Measurements from ENCODE around the gene SPINK6. TPM values are rescaled to one million over a fixed set of nuclear protein-coding genes. Genes with fewer than 3 reads are reported as not detected.

Gene SPINK6
- total RNA-seq, 2 experiments from 2014 or later = not detected

GRCh38 chr5:148163345-148163744 lies 39.5 kb upstream of the SPINK6 start:
- no TSS peak for BruUV-seq (replicated peaks)
- POLR2A ChIA-PET = no interaction called here
- Histone ChIP-seq H3K9me2 (ENCODE audit: insufficient read depth, low read length) (no peaks in the 10 kb centered on the region), H3K9me3 (ENCODE audit: low read length) (no peaks in the 10 kb centered on the region), H3K79me2 (ENCODE audit: insufficient read depth, low read depth, low read length) (no peaks in the 10 kb centered on the region), H3K4me2 (ENCODE audit: low read length) (no peak overlapping the region), H3K4me1 (ENCODE audit: insufficient read depth, low read length, poor library complexity, severe bottlenecking) (no peaks in the 10 kb centered on the region), H4K20me1 (ENCODE audit: insufficient read depth, low read length) (no peaks in the 10 kb centered on the region), H3K27ac (ENCODE audit: low read depth, low read length, poor library complexity, severe bottlenecking) (no peak overlapping the region), H3K4me3 (ENCODE audit: low read depth, low read length, poor library complexity, severe bottlenecking) (no peak overlapping the region), H3K36me3 (ENCODE audit: insufficient read depth, low read length) (no peaks in the 10 kb centered on the region), H2AFZ (ENCODE audit: low read length) (no peak overlapping the region)
- no peak for TF ChIP-seq CTCF (conservative IDR thresholded peaks at IDR 0.05; ENCODE audit: low read length)
- CTCF ChIA-PET (ENCODE audit: unreplicated experiment) = no interaction called here
- intact Hi-C loops (cut with micrococcal nuclease; ENCODE audit: unreplicated experiment) = no loop called here
- DNase-seq (ENCODE audit: low spot score) = no peak

GRCh38 chr5:148166550-148167283 lies 36.1 kb upstream of the SPINK6 start:
- Histone ChIP-seq H4K20me1 (ENCODE audit: insufficient read depth, low read length) (no peaks in the 10 kb centered on the region), H3K4me1 (ENCODE audit: insufficient read depth, low read length, poor library complexity, severe bottlenecking) (no peaks in the 10 kb centered on the region), H3K79me2 (ENCODE audit: insufficient read depth, low read depth, low read length) (no peaks in the 10 kb centered on the region), H3K4me3 (ENCODE audit: low read depth, low read length, poor library complexity, severe bottlenecking) (no peak overlapping the region), H2AFZ (ENCODE audit: low read length) (no peak overlapping the region), H3K36me3 (ENCODE audit: insufficient read depth, low read length) (no peaks in the 10 kb centered on the region), H3K27ac (ENCODE audit: low read depth, low read length, poor library complexity, severe bottlenecking) (no peak overlapping the region), H3K9me2 (ENCODE audit: insufficient read depth, low read length) (no peaks in the 10 kb centered on the region), H3K9me3 (ENCODE audit: low read length) (no peaks in the 10 kb centered on the region), H3K4me2 (ENCODE audit: low read length) (no peak overlapping the region)
- TF ChIP-seq EZH2phosphoT487 (IDR thresholded peaks at IDR 0.05; ENCODE audit: borderline replicate concordance, low read depth, low read length) (no peak), CTCF (conservative IDR thresholded peaks at IDR 0.05; ENCODE audit: low read length) (no peak)
- ChIA-PET POLR2A (interaction anchor here (1.1 kb wide), 1 partner anchor 10 kb away, joined by 3 read pairs; no protein-coding TSS in a partner anchor), CTCF (ENCODE audit: unreplicated experiment) (no interaction called here)
- intact Hi-C loops (cut with micrococcal nuclease; ENCODE audit: unreplicated experiment) = no loop called here
- BruUV-seq (replicated peaks) = no TSS peak
- no peak for DNase-seq (ENCODE audit: low spot score)

- CTCF ChIA-PET (ENCODE audit: unreplicated experiment) = no interaction called here
- no peaks in the 10 kb centered on the region for H4K20me1 ChIP-seq (ENCODE audit: insufficient read depth, low read length)
- no peaks in the 10 kb centered on the region for H3K4me1 ChIP-seq (ENCODE audit: insufficient read depth, low read length, poor library complexity, severe bottlenecking)
- no peaks in the 10 kb centered on the region for H3K36me3 ChIP-seq (ENCODE audit: insufficient read depth, low read length)
- no peak within 1 kb of the TSS for H3K27ac ChIP-seq (ENCODE audit: low read depth, low read length, poor library complexity, severe bottlenecking)
- no peaks in the 10 kb centered on the region for H3K9me2 ChIP-seq (ENCODE audit: insufficient read depth, low read length)
- POLR2A ChIA-PET = no interaction called here
- BruUV-seq (replicated peaks) = no TSS peak
- H3K4me2 ChIP-seq (ENCODE audit: low read length) = no peak within 1 kb of the TSS
- no peak within 1 kb of the TSS for H3K4me3 ChIP-seq (ENCODE audit: low read depth, low read length, poor library complexity, severe bottlenecking)
- no peaks in the 10 kb centered on the region for H3K79me2 ChIP-seq (ENCODE audit: insufficient read depth, low read depth, low read length)
- TF ChIP-seq CTCF (conservative IDR thresholded peaks at IDR 0.05; ENCODE audit: low read length) (no peak), EZH2phosphoT487 (IDR thresholded peaks at IDR 0.05; ENCODE audit: borderline replicate concordance, low read depth, low read length) (no peak)
- no peak within 1 kb of the TSS for H2AFZ ChIP-seq (ENCODE audit: low read length)
- intact Hi-C loops (cut with micrococcal nuclease; ENCODE audit: unreplicated experiment) = no loop called here
- H3K9me3 ChIP-seq (ENCODE audit: low read length) = no peaks in the 10 kb centered on the region
- DNase-seq (ENCODE audit: low spot score) = no peak
Measured at GRCh38 chr5:148168246-148168645, 34.6 kb upstream of the SPINK6 start, which contains the start of gene SPINK14. TSS of gene SPINK14 (plus strand) at chr5:148168546. CDS start at chr5:148169733, 1,187 bp downstream.
